ENCODE results near the gene BCAT1.

DNA sequence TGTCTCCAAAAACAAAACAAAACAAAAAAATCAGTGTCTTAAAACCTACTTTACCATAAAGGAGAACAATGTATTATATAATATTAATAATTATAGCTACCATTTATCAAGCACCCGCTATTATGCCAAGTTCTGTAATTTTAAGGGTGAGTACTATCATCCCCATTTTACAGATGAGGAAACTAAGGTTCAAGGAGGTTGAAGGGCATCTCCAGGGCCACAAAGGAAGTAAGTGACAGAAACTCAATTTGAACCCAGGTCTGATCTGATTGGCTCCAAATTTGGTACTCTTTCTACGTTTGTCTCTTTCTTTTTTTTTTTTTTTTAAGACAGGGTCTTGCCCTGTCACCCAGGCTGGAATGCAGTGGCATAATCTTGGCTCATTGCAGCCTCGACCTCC is 115.4 kb downstream of the BCAT1 start:
- TF ChIP-seq CTCF (IDR thresholded peaks at IDR 0.05), result no peak
- no peak for TF ChIP-seq POLR2A (IDR thresholded peaks at IDR 0.05)
